Liver (tissue), 9 donors: ENCODE results near the gene APBA2. TPM values are rescaled to one million over a fixed set of nuclear protein-coding genes. Genes with fewer than 3 reads are reported as not detected.

Experiments
- DNase-seq: peaks from one replicate; pipeline ENCODE4 v3.0.0-alpha.2; 2017; ENCODE audit warnings: low spot score
- H3K27ac ChIP-seq, 2 donors: one replicate each; pipeline ENCODE4 v1.7.0; 2013; ENCODE audit warnings: inconsistent platforms in 2 of 2, low read length in 2 of 2, control low read depth in 1 of 2, low read depth in 1 of 2, mild to moderate bottlenecking in 1 of 2
- H3K27me3 ChIP-seq, 4 donors: one replicate each; pipeline versions ENCODE4 v1.6.1 to v1.7.0; 2013; ENCODE audit warnings: low read length in 3 of 4, inconsistent platforms in 1 of 4, mild to moderate bottlenecking in 1 of 4, moderate library complexity in 1 of 4; ENCODE audit not compliant: control insufficient read depth in 4 of 4, insufficient read depth in 4 of 4
- H3K36me3 ChIP-seq, 4 donors: one replicate each; pipeline versions ENCODE4 v1.6.1 to v1.7.0; 2013; ENCODE audit warnings: low read length in 3 of 4, mild to moderate bottlenecking in 3 of 4, low read depth in 1 of 4, moderate library complexity in 1 of 4; ENCODE audit not compliant: control insufficient read depth in 4 of 4, insufficient read depth in 3 of 4
- H3K4me1 ChIP-seq, 4 donors: one replicate each; pipeline versions ENCODE4 v1.6.1 to v1.7.0; 2013; ENCODE audit warnings: low read length in 3 of 4, mild to moderate bottlenecking in 3 of 4, moderate library complexity in 1 of 4; ENCODE audit not compliant: control insufficient read depth in 4 of 4, insufficient read depth in 4 of 4
- H3K4me3 ChIP-seq, 3 donors: one replicate each; pipeline versions ENCODE4 v1.6.1 to v1.7.0; 2013; ENCODE audit warnings: low read length in 3 of 3, control low read depth in 1 of 3, low read depth in 1 of 3, mild to moderate bottlenecking in 1 of 3
- H3K9ac ChIP-seq, 2 donors: one replicate each; pipeline ENCODE4 v1.7.0; 2013; ENCODE audit warnings: low read length in 2 of 2, mild to moderate bottlenecking in 2 of 2, moderate library complexity in 2 of 2, control low read depth in 1 of 2, low read depth in 1 of 2
- H3K9me3 ChIP-seq, 4 donors: one replicate each; pipeline versions ENCODE4 v1.6.1 to v1.7.0; 2013; ENCODE audit warnings: low read length in 3 of 4; ENCODE audit not compliant: control insufficient read depth in 4 of 4
- CTCF ChIP-seq: fragments of 150-350 bp; IDR thresholded peaks from 2 replicates; pipeline ENCODE4 v1.5.1; 2017; ENCODE audit warnings: improper control_type of control experiment, low read depth, low read length; ENCODE audit not compliant: missing input control
- FOXA1 ChIP-seq: IDR thresholded peaks from 2 replicates; pipeline ENCODE4 v1.6.1; 2016; ENCODE audit warnings: antibody characterized with exemption
- FOXA2 ChIP-seq: IDR thresholded peaks from 2 replicates; pipeline ENCODE4 v1.6.1; 2016; ENCODE audit warnings: antibody characterized with exemption
- GABPA ChIP-seq, 2 donors: IDR thresholded peaks in 1 of 2; conservative IDR thresholded peaks in 1 of 2; 2 replicates each; pipeline ENCODE4 v1.6.1; 2016; ENCODE audit warnings: antibody characterized with exemption in 2 of 2, mild to moderate bottlenecking in 1 of 2, moderate library complexity in 1 of 2
- HNF4A ChIP-seq, 2 donors: conservative IDR thresholded peaks; 2 replicates each; pipeline ENCODE4 v1.6.1; 2016; ENCODE audit warnings: antibody characterized with exemption in 2 of 2, mild to moderate bottlenecking in 2 of 2
- HNF4G ChIP-seq: IDR thresholded peaks from 2 replicates; pipeline ENCODE4 v1.6.1; 2016; ENCODE audit warnings: antibody characterized with exemption
- NR2F2 ChIP-seq: IDR thresholded peaks from 2 replicates; pipeline ENCODE4 v1.6.1; 2016; ENCODE audit warnings: antibody characterized with exemption
- RAD21 ChIP-seq, 2 donors: IDR thresholded peaks; 2 replicates each; pipeline ENCODE4 v1.6.1; 2016; ENCODE audit warnings: antibody characterized with exemption in 2 of 2, mild to moderate bottlenecking in 2 of 2
- RXRA ChIP-seq, 2 donors: IDR thresholded peaks; 2 replicates each; pipeline ENCODE4 v1.6.1; 2017 to 2018; ENCODE audit warnings: antibody characterized with exemption in 2 of 2, mild to moderate bottlenecking in 1 of 2
- SP1 ChIP-seq: IDR thresholded peaks from 2 replicates; pipeline ENCODE4 v1.6.1; 2018; ENCODE audit warnings: antibody characterized with exemption, mild to moderate bottlenecking
- TAF1 ChIP-seq: conservative IDR thresholded peaks from 2 replicates; pipeline ENCODE4 v1.6.1; 2016; ENCODE audit warnings: antibody characterized with exemption, mild to moderate bottlenecking
- ZBTB33 ChIP-seq: IDR thresholded peaks from 2 replicates; pipeline ENCODE4 v1.6.1; 2016; ENCODE audit warnings: antibody characterized with exemption
- WGBS: extraction: QIAGEN DNeasy Blood & Tissue Kit; methylation state at CpG from one replicate; pipeline ENCODE4 v1.1.7; 2013; 5-methylcytosine and 5-hydroxymethylcytosine counted together
- polyA plus RNA-seq, 2 donors: library from polyadenylated mRNA; stranded (reverse) in 1 of 2; unstranded in 1 of 2; fragments of 200-250 nt in 1 of 2; fragments of >200 nt in 1 of 2; fragmentation: Nextera tagmentation in 1 of 2; extraction: Ambion mirVana in 1 of 2; gene quantifications; one replicate each; pipeline versions ENCODE4 v1.2.1 to v1.2.3, GENCODE V29; 2013 to 2015
- total RNA-seq, 2 donors: library from RNA; depleted of rRNA; stranded (reverse); fragments of >200 nt; gene quantifications; one replicate each; pipeline ENCODE4 v1.2.3, GENCODE V29; 2014
- TF ChIP-seq, protein P1 (sequence below): IDR thresholded peaks from 2 replicates; pipeline ENCODE4 v1.6.1; 2016; ENCODE audit warnings: antibody characterized with exemption, mild to moderate bottlenecking
- TF ChIP-seq, protein P2 (sequence below): IDR thresholded peaks from 2 replicates; pipeline ENCODE4 v1.6.1; 2016; ENCODE audit warnings: antibody characterized with exemption
- donor health status: healthy.
- donor health status: healthy.
- donor health status: healthy.
- donor health status: healthy.
- donor health status: healthy.

The APBA2 gene
- total and polyA plus RNA-seq, 4 donors: 0.38 to 2.9 (median 1.7) TPM

DNA sequence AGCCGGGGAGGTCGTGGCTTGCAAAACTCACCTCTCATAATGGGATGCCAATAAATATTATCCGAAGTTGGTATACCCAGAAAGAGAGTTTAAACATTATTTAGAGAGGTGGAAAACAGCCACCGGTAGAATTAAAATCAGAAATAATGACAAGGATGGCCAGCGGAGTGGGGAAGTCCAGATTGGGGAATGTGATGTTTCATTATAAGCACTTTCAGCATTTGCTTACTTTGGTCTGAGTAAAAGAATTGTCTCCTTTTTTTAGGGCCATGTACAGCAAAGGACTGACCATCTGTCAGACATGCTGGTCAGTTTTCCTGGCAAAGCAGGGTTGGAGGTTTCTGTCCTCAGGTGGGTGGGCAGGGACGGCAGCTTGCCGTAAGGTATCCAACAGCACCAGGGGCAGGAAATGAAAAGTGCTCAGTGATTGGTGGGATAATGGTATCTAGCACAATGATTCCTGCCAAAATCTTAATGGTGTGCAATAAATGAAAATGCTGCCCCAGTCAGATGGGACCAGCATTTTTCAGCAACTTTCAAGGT, 24.3 kb downstream of the APBA2 start:
- no peak for DNase-seq
- TF ChIP-seq RXRA (IDR thresholded peaks at IDR 0.05): no peak
- TF ChIP-seq CTCF: no peak
- no peak for TF ChIP-seq HNF4A (conservative IDR thresholded peaks at IDR 0.05)
- TF ChIP-seq FOXA1: no peak
- TF ChIP-seq NR2F2: no peak
- no peak for TF ChIP-seq FOXA2
- TF ChIP-seq ZBTB33: no peak
- no peak for TF ChIP-seq SP1
- TF ChIP-seq TAF1: no peak
- TF ChIP-seq, protein P1, sequence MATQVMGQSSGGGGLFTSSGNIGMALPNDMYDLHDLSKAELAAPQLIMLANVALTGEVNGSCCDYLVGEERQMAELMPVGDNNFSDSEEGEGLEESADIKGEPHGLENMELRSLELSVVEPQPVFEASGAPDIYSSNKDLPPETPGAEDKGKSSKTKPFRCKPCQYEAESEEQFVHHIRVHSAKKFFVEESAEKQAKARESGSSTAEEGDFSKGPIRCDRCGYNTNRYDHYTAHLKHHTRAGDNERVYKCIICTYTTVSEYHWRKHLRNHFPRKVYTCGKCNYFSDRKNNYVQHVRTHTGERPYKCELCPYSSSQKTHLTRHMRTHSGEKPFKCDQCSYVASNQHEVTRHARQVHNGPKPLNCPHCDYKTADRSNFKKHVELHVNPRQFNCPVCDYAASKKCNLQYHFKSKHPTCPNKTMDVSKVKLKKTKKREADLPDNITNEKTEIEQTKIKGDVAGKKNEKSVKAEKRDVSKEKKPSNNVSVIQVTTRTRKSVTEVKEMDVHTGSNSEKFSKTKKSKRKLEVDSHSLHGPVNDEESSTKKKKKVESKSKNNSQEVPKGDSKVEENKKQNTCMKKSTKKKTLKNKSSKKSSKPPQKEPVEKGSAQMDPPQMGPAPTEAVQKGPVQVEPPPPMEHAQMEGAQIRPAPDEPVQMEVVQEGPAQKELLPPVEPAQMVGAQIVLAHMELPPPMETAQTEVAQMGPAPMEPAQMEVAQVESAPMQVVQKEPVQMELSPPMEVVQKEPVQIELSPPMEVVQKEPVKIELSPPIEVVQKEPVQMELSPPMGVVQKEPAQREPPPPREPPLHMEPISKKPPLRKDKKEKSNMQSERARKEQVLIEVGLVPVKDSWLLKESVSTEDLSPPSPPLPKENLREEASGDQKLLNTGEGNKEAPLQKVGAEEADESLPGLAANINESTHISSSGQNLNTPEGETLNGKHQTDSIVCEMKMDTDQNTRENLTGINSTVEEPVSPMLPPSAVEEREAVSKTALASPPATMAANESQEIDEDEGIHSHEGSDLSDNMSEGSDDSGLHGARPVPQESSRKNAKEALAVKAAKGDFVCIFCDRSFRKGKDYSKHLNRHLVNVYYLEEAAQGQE: no peak
- 89% methylated on average over 7 of the region's 7 CpGs for WGBS

DNA sequence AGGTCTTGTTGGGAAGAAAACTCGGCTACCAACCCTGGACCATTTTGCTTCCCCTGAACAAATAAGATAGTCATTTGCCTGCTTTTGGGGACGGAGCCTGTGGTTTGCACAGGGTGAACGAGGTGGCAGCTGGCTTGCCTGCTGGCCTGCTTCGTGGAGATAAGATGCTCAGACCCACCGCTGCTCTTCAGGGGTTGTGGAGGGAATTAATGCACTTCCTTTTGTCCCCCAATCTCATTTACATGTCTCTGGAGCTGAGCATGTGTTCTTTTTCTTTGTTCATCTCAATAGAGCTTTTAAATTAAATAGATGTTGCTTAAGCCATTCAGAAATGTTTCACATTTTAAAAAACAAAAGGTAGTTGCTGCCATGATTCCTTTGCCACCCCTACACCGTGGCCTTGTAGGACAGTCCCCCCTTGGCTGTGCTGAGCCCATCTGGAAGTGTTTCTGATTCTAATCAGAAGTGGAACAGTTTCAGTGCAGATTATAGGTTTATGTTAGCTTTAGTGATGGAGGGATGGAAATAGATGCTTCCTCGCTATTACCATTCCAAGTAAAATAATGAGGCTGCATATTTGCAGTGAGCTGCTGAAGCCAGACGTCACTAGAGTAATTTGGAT, 25.6 kb downstream of the APBA2 start:
- Histone ChIP-seq H3K4me3 (no peak overlapping the region), H3K9me3 (no peaks in the 10 kb centered on the region), H3K9ac (no peak overlapping the region), H3K27ac (no peak overlapping the region), H3K4me1 (no peaks in the 10 kb centered on the region), H3K27me3 (no peaks in the 10 kb centered on the region), H3K36me3 (no peaks in the 10 kb centered on the region)
- peak; percentile 67 for DNase-seq
- WGBS: 50% methylated on average over 8 of the region's 8 CpGs
- TF ChIP-seq GABPA (IDR thresholded peaks at IDR 0.05 in 1 of 2, conservative IDR thresholded peaks at IDR 0.05 in 1 of 2): no peak
- no peak for TF ChIP-seq CTCF
- TF ChIP-seq ZBTB33: no peak
- no peak for TF ChIP-seq FOXA1
- TF ChIP-seq, protein P2, sequence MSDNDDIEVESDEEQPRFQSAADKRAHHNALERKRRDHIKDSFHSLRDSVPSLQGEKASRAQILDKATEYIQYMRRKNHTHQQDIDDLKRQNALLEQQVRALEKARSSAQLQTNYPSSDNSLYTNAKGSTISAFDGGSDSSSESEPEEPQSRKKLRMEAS: no peak
- TF ChIP-seq RXRA (IDR thresholded peaks at IDR 0.05): no peak
- TF ChIP-seq TAF1: no peak
- TF ChIP-seq HNF4G: no peak
- TF ChIP-seq RAD21 (IDR thresholded peaks at IDR 0.05): no peak

More for the DNA sequence above, 24.3 kb downstream of the APBA2 start:
- H3K36me3 ChIP-seq: no peaks in the 10 kb centered on the region
- H3K4me1 ChIP-seq: no peaks in the 10 kb centered on the region
- H3K27me3 ChIP-seq: no peaks in the 10 kb centered on the region
- no peak overlapping the region for H3K27ac ChIP-seq
- no peak overlapping the region for H3K4me3 ChIP-seq
- no peaks in the 10 kb centered on the region for H3K9me3 ChIP-seq
- H3K9ac ChIP-seq: no peak overlapping the region
